Measurements from ENCODE around the gene COX4I2.

The COX4I2 gene

DNA sequence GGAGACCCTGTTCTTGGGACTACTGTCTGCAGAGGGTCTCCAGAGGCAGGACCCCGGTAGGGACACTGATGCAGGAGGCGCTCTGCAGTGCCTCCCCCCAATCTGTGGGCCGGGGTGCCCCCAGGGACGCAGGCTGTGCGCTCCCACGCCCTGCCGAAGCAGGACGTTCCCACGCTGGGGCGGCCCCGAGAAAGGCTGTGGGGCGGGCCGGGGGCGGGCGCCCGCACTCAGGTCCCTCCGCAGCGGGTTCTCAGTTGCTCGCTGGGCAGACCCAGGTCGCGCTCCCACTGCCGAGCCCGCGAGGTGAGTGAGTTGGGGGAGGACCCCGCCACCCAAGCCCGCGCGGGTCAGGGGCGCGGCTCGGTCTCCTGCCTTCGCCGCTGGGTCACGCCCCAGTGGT, at the start of gene COX4I2:
TSS of gene COX4I2 (plus strand) at position 253 of the 400 bp plus-strand sequence. CDS start 1,106 bp downstream, outside the sequence.
- TF ChIP-seq, protein P1, sequence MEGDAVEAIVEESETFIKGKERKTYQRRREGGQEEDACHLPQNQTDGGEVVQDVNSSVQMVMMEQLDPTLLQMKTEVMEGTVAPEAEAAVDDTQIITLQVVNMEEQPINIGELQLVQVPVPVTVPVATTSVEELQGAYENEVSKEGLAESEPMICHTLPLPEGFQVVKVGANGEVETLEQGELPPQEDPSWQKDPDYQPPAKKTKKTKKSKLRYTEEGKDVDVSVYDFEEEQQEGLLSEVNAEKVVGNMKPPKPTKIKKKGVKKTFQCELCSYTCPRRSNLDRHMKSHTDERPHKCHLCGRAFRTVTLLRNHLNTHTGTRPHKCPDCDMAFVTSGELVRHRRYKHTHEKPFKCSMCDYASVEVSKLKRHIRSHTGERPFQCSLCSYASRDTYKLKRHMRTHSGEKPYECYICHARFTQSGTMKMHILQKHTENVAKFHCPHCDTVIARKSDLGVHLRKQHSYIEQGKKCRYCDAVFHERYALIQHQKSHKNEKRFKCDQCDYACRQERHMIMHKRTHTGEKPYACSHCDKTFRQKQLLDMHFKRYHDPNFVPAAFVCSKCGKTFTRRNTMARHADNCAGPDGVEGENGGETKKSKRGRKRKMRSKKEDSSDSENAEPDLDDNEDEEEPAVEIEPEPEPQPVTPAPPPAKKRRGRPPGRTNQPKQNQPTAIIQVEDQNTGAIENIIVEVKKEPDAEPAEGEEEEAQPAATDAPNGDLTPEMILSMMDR (conservative IDR thresholded peaks at IDR 0.05; ENCODE audit: low read depth, low read length): no peak

DNA sequence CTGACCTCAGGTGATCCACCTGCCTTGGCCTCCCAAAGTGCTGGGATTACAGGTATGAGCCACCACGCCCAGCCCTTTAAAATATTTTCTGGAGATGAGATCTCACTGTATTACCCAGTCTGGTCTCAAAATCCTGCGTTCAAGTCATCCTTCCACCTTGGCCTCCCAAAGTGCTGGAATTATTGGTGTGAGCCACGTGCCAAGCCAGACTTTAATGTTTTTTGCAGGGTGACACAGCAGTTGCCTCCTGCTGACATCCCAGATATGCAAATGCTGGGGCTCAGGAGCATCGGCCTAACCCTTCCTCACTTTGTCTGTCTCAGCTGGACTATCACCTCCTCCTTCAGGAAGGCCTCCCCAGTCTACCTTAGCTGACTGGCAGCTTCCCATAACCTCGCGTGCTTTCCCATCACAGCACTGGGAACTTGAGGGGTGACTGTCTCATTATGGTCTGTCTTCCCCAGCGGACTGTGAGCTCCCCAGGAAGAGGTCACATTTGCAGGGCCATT, 46.9 kb upstream of the COX4I2 start:
- no peak overlapping the region for H3K4me3 ChIP-seq (ENCODE audit: low read depth, low read length)
- TF ChIP-seq, protein P1 (conservative IDR thresholded peaks at IDR 0.05; ENCODE audit: low read depth, low read length): no peak
- DNase-seq (ENCODE audit: low read depth): no peak

More for the DNA sequence above, at the start of gene COX4I2:
- DNase-seq (ENCODE audit: low read depth): no peak
- no peak within 1 kb of the TSS for H3K4me3 ChIP-seq (ENCODE audit: low read depth, low read length)

DNA sequence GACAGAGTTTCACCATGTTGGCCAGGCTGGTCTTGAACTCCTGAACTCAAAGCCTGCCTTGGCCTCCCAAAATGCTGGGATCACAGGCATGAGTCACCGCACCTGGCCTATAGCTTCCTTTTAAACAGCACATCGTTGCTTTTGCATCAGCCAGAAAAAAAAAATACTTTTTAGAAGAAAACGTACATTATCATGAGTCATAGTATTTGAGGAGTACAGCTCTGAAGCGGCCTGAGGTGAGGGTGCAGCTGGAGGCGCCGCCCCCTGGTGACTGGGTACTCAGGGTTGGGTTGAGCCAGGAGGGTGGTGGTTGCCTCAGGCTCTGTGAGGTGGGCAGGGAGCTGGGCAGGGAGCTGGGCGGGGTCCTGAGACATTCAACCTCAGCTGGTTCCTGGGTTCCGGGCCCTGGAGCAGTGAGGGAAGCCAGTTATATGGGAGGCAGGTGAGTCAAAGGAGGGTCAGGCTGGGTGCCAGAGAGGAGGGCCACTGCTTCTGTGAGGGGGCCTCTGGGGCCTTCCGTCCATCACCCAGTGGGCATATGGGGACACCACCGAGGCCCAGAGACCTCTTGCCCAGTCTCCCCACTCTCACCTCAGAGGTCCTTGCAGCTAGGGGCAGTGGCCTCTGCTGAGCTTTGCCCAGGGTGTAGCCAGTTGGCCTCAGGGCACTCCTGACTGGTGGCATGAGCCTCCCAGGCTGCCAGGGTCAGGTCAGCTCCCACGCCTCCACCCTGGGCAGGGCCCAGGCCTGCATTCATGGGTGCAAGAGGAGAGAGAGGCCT, 44.3 kb upstream of the COX4I2 start:
- H3K4me3 ChIP-seq (ENCODE audit: low read depth, low read length): no peak overlapping the region
- TF ChIP-seq, protein P1 (conservative IDR thresholded peaks at IDR 0.05; ENCODE audit: low read depth, low read length): peak; percentile 23
- peak; percentile 85 for DNase-seq (ENCODE audit: low read depth)

DNA sequence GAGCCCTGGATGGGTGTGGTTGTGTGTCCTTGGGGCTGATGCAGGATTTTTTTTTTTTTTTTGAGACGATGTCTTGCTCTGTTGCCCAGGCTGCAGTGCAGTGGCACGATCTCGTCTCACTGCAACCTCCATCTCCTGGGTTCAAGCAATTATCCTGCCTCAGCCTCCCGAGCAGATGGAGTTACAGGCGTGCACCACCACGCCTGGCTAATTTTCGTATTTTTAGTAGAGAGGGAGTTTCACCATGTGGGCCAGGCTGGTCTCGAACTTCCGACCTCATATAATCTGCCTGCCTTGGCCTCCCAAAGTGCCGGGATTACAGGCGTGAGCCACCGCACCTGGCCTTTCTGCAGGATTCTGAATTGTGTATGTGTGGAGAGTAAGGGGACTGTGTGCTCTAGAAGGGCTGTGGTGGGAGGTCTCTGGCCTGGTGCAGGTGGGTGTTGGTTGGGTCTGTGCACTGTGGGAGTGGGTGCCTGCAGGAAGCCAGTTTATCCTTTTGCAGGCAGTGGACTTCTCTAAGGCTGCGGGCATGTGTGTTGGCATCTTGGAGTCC, 43.6 kb upstream of the COX4I2 start:
- TF ChIP-seq, protein P1 (conservative IDR thresholded peaks at IDR 0.05; ENCODE audit: low read depth, low read length): no peak
- no peak for DNase-seq (ENCODE audit: low read depth)
- no peak overlapping the region for H3K4me3 ChIP-seq (ENCODE audit: low read depth, low read length)

DNA sequence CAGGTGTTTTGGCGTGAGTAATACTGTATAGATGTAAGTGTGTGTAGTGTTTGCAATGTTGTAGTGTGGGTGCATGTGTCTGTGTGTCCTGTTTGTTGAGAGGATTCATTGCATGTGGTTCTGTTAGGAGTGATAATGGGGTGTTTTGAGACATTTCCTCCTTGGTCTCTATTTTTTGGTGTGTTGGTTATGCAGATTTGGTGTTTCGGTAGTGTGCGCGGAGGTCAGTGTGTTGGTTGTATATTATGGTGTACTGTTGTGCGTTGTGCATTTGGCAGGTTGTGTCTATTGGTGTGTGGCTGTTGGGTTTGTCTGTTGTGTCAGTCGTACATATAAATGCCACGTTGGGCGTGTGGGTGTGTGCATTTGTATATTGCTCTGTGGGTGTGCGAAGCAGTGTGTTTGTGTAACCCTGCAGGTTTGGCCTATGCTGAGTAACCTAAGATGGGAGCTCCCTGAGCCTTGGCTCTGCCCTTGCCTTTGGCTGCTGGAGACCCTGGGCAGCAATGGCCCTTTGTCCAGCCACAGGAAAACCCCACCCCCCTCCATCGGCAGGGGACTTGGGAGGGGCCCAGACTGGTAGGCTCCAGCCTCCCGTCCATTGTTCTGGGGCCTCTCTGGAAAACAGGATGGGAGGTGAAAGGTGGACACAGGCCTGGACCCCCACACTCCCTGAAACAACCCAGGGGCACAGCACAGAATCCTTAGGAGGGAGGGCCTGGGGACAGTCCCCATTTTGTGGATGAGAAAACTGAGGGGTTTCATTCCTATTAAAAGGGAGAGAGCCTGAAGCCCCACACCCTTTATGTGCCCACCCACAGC, 42.9 kb upstream of the COX4I2 start:
- H3K4me3 ChIP-seq (ENCODE audit: low read depth, low read length): no peak overlapping the region
- DNase-seq (ENCODE audit: low read depth): no peak
- TF ChIP-seq, protein P1 (conservative IDR thresholded peaks at IDR 0.05; ENCODE audit: low read depth, low read length): no peak

DNA sequence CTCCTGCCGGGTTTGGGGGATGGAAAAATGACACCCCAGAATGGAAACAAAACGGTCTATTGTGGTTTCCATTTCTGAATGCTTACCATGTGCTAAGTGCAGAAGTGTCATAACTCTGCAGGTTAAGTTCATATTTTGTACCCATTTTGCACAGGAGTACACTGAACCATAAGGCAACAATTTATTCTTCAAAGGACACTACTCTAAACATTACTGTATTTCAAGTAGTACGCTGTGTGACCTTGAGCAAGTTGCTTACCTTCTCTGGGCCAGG, 42.4 kb upstream of the COX4I2 start:
- H3K4me3 ChIP-seq (ENCODE audit: low read depth, low read length): no peak overlapping the region
- TF ChIP-seq, protein P1 (conservative IDR thresholded peaks at IDR 0.05; ENCODE audit: low read depth, low read length): no peak
- no peak for DNase-seq (ENCODE audit: low read depth)
